Measurements from ENCODE around the gene HAAO.

Gene HAAO

GRCh38 chr2:42804338-42804737, 12.0 kb upstream of the HAAO start:
- H3K9me3 ChIP-seq (ENCODE audit: insufficient read depth, low read length): no peaks in the 10 kb centered on the region
- H3K4me2 ChIP-seq (ENCODE audit: low read length): no peak overlapping the region
- peaks cover 13% of the 10 kb centered on the region for H3K4me1 ChIP-seq (ENCODE audit: low read length)
- no peaks in the 10 kb centered on the region for H4K20me1 ChIP-seq (ENCODE audit: insufficient read depth, low read length)
- no peak overlapping the region for H3K9ac ChIP-seq (ENCODE audit: low read length)
- no peaks in the 10 kb centered on the region for H3K79me2 ChIP-seq (ENCODE audit: low read length)
- H2AFZ ChIP-seq (ENCODE audit: low read depth, low read length): no peak overlapping the region
- H3K4me3 ChIP-seq (ENCODE audit: low read length): no peak overlapping the region
- no peaks in the 10 kb centered on the region for H3K36me3 ChIP-seq (replicated peaks; ENCODE audit: low read depth, low read length)
- H3K27ac ChIP-seq (ENCODE audit: low read length): no peak overlapping the region
- TF ChIP-seq CTCF (IDR thresholded peaks at IDR 0.05; ENCODE audit: low read depth, low read length) (no peak), EZH2phosphoT487 (IDR thresholded peaks at IDR 0.05; ENCODE audit: low read depth) (no peak)
- H3K27me3 ChIP-seq (ENCODE audit: low read depth, low read length): 0 out of 2 replicates have a peak, but pooled peaks cover 3% of the 10 kb centered on the region

GRCh38 chr2:42802150-42802549, 9.8 kb upstream of the HAAO start:
- Histone ChIP-seq H3K79me2 (ENCODE audit: low read length) (no peaks in the 10 kb centered on the region), H2AFZ (ENCODE audit: low read depth, low read length) (no peak overlapping the region), H3K9me3 (ENCODE audit: insufficient read depth, low read length) (no peaks in the 10 kb centered on the region), H3K4me2 (ENCODE audit: low read length) (no peak overlapping the region), H3K27ac (ENCODE audit: low read length) (no peak overlapping the region), H3K9ac (ENCODE audit: low read length) (no peak overlapping the region), H3K36me3 (replicated peaks; ENCODE audit: low read depth, low read length) (no peaks in the 10 kb centered on the region), H3K27me3 (ENCODE audit: low read depth, low read length) (0 out of 2 replicates have a peak, but pooled peaks cover 3% of the 10 kb centered on the region), H4K20me1 (ENCODE audit: insufficient read depth, low read length) (no peaks in the 10 kb centered on the region), H3K4me1 (ENCODE audit: low read length) (peaks cover 12% of the 10 kb centered on the region), H3K4me3 (ENCODE audit: low read length) (no peak overlapping the region)
- TF ChIP-seq EZH2phosphoT487 (IDR thresholded peaks at IDR 0.05; ENCODE audit: low read depth) (no peak), CTCF (IDR thresholded peaks at IDR 0.05; ENCODE audit: low read depth, low read length) (no peak)

DNA sequence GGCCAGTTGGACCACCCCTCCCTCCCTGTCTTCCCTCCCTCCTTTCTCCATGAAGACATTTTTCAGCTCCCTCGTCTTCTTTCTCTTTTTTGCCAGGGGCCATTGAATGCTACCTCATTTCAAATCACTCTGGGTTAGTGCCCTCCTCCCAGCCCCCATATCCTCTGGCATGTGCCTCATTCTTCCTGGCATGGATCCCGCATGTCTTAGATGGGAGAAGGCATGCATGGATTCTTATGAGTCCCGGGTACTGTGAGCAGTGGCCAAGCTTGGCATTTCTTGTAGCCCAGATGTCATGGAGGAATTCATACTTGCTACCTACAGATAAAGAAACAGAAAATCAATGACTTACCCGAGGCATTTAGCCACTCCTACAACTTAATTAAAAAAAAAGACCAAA, 9.0 kb upstream of the HAAO start:
- Histone ChIP-seq H3K27me3 (ENCODE audit: low read depth, low read length) (0 out of 2 replicates have a peak, but pooled peaks cover 3% of the 10 kb centered on the region), H3K4me3 (ENCODE audit: low read length) (no peak overlapping the region), H3K9me3 (ENCODE audit: insufficient read depth, low read length) (no peaks in the 10 kb centered on the region), H2AFZ (ENCODE audit: low read depth, low read length) (no peak overlapping the region), H4K20me1 (ENCODE audit: insufficient read depth, low read length) (no peaks in the 10 kb centered on the region), H3K79me2 (ENCODE audit: low read length) (no peaks in the 10 kb centered on the region), H3K27ac (ENCODE audit: low read length) (no peak overlapping the region), H3K36me3 (replicated peaks; ENCODE audit: low read depth, low read length) (no peaks in the 10 kb centered on the region), H3K4me1 (ENCODE audit: low read length) (peaks cover 20% of the 10 kb centered on the region), H3K4me2 (ENCODE audit: low read length) (no peak overlapping the region), H3K9ac (ENCODE audit: low read length) (no peak overlapping the region)
- TF ChIP-seq EZH2phosphoT487 (IDR thresholded peaks at IDR 0.05; ENCODE audit: low read depth) (no peak), CTCF (IDR thresholded peaks at IDR 0.05; ENCODE audit: low read depth, low read length) (no peak)

- no peak overlapping the region for H3K4me3 ChIP-seq (ENCODE audit: low read length)
- no peak overlapping the region for H2AFZ ChIP-seq (ENCODE audit: low read depth, low read length)
Measured at GRCh38 chr2:42800981-42801380, 8.6 kb upstream of the HAAO start.

More at GRCh38 chr2:42800981-42801380, 8.6 kb upstream of the HAAO start:
- Histone ChIP-seq H3K27ac (ENCODE audit: low read length) (no peak overlapping the region), H3K4me2 (ENCODE audit: low read length) (no peak overlapping the region), H3K9ac (ENCODE audit: low read length) (no peak overlapping the region), H3K27me3 (ENCODE audit: low read depth, low read length) (0 out of 2 replicates have a peak, but pooled peaks cover 3% of the 10 kb centered on the region), H4K20me1 (ENCODE audit: insufficient read depth, low read length) (no peaks in the 10 kb centered on the region), H3K4me1 (ENCODE audit: low read length) (peaks cover 24% of the 10 kb centered on the region), H3K79me2 (ENCODE audit: low read length) (no peaks in the 10 kb centered on the region), H3K36me3 (replicated peaks; ENCODE audit: low read depth, low read length) (no peaks in the 10 kb centered on the region), H3K9me3 (ENCODE audit: insufficient read depth, low read length) (no peaks in the 10 kb centered on the region)
- TF ChIP-seq EZH2phosphoT487 (IDR thresholded peaks at IDR 0.05; ENCODE audit: low read depth) (no peak), CTCF (IDR thresholded peaks at IDR 0.05; ENCODE audit: low read depth, low read length) (no peak)
